Right cardiac atrium (tissue), 5 donors: Measurements from ENCODE around the gene CLEC17A. TPM values are rescaled to one million over a fixed set of nuclear protein-coding genes. Genes with fewer than 3 reads are reported as not detected.
A peak's percentile ranks its signal among the peaks of the same experiment; 100 is the strongest.
"Not testable (repeated sequence)": the region's sequence is repeated elsewhere in the genome, so short reads cannot be mapped to it uniquely, and the experiment has no call there.

Experiments
- ATAC-seq, 2 donors: fragments of 200-7000 bp; cut with Tn5 transposase; one replicate each; pipeline versions ENCODE4 v1.8.0 to v1.9.1; 2020; ENCODE audit warnings: moderate library complexity in 2 of 2, mild to moderate bottlenecking in 1 of 2
- DNase-seq, 3 donors: peaks; one replicate each; pipeline ENCODE4 v3.0.0-alpha.2; 2020
- H3K27ac ChIP-seq: one replicate; pipeline ENCODE4 v1.5.1; 2013; ENCODE audit warnings: mild to moderate bottlenecking, low read length, control low read depth, moderate library complexity
- H3K27me3 ChIP-seq: one replicate; pipeline ENCODE4 v1.6.1; 2013; ENCODE audit not compliant: control insufficient read depth, insufficient read depth
- H3K4me1 ChIP-seq: one replicate; pipeline ENCODE4 v1.6.1; 2013; ENCODE audit warnings: low read length; ENCODE audit not compliant: control insufficient read depth, insufficient read depth
- H3K4me3 ChIP-seq: one replicate; pipeline ENCODE4 v1.5.1; 2013; ENCODE audit warnings: low read length, control low read depth
- H3K9me3 ChIP-seq: one replicate; pipeline ENCODE4 v1.6.1; 2013; ENCODE audit warnings: low read length; ENCODE audit not compliant: control insufficient read depth
- WGBS: extraction: QIAGEN DNeasy Blood & Tissue Kit; methylation state at CpG from one replicate; pipeline ENCODE4 v1.1.7; 2013; 5-methylcytosine and 5-hydroxymethylcytosine counted together
- intact Hi-C, 4 donors: fragments of 100-400 bp; cut with DNase I; formaldehyde crosslinking; loops; one replicate each; pipeline versions ENCODE4 v1.11.0 to v1.14.0; 2022 to 2023
- polyA plus RNA-seq: library from polyadenylated mRNA; stranded (reverse); fragments of 200-250 nt; gene quantifications from one replicate; pipeline ENCODE4 v1.2.3, GENCODE V29; 2013
- total RNA-seq, 4 donors: library from RNA; stranded (reverse); fragmentation: NEBNext Ultra II Directional; extraction: Animal tissue kit (Norgen Biotek cat#: 25700); gene quantifications; one replicate each; pipeline ENCODE4 v1.2.1, GENCODE V29; 2021
- donor health status: healthy with polysubstance abuse.
- donor health status: DM: no; HTN: yes; CAD: no.
- donor health status: DM: no; HTN: no; CAD: no.
- donor health status: DM: no; HTN: yes; CAD: no; lungs with severe emphysema.
- donor health status: DM: yes; HTN: yes; CAD: no.

CLEC17A gene
- total and polyA plus RNA-seq, 5 donors: not detected

GRCh38 chr19:14589433-14589832, 6.5 kb downstream of the CLEC17A start:
- H3K9me3 ChIP-seq, intact Hi-C loops, H3K4me3 ChIP-seq, DNase-seq, H3K4me1 ChIP-seq, H3K27ac ChIP-seq, ATAC-seq, H3K27me3 ChIP-seq: not testable (repeated sequence)
- 66% methylated on average over 4 of the region's 4 CpGs for WGBS

- H3K9me3 ChIP-seq: no peaks in the 10 kb centered on the region
- WGBS: 81% methylated on average over 3 of the region's 3 CpGs
- no peak overlapping the region for H3K4me3 ChIP-seq
Observed at GRCh38 chr19:14595558-14595957, 12.7 kb downstream of the CLEC17A start.

DNA sequence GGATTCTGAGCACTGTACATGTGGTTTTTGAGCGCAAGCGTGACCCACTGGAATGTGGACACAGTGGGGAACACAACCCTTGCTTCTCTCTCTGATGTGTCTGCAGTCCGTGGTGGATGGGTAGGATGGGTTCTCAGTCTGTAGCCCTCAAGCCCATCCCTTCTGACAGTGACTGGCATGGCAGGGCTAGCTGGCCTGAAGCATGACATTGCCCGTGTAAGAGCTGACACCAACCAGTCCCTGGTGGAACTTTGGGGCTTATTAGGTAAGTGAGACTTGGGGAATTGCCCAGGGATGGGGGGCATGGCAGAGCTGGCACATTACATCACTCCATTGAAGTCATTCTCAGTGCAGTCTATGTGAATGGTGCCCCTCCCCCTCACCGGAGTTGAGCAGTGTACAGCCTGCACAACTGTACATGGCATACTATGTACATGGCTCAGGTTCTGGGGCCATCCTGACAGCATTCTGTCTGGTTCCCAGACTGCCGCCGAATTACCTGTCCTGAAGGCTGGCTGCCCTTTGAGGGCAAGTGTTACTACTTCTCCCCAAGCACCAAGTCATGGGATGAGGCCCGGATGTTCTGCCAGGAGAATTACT, 16.8 kb downstream of the CLEC17A start:
- intact Hi-C loops: no loop called here
- DNase-seq (no peak), ATAC-seq (no peak)
- H3K4me3 ChIP-seq: no peak overlapping the region
- H3K9me3 ChIP-seq: no peaks in the 10 kb centered on the region
- no peak overlapping the region for H3K27ac ChIP-seq
- 91% methylated on average over 8 of the region's 8 CpGs for WGBS
- H3K27me3 ChIP-seq: no peaks in the 10 kb centered on the region
- H3K4me1 ChIP-seq: no peaks in the 10 kb centered on the region

More at GRCh38 chr19:14595558-14595957, 12.7 kb downstream of the CLEC17A start:
- ATAC-seq (no peak), DNase-seq (no peak)
- intact Hi-C loops: no loop called here
- Histone ChIP-seq H3K27me3 (no peaks in the 10 kb centered on the region), H3K4me1 (no peaks in the 10 kb centered on the region), H3K27ac (no peak overlapping the region)

DNA sequence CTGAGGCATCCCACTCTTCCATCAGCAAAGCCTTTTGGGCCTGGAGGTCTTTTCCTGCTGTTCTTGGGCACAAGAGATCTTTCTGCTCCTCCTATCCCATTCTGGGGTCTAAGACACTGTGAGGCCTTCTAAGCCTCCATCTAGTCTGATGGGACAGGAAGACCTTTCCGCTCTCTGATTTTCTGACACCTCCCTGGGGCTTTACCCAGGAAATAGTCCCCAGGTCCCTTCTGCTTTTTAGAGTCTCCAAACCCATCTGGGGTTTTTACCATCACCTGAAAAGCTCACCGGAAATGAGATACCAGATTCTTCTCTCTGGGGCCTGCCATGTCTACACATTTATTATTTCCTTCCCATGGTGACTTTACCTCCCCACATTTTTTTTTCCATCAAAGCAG, 21.1 kb downstream of the CLEC17A start:
- no peak overlapping the region for H3K27ac ChIP-seq
- no peak for ATAC-seq
- intact Hi-C loops: no loop called here
- WGBS: 79% methylated on average over 2 of the region's 2 CpGs
- no peak for DNase-seq
- no peaks in the 10 kb centered on the region for H3K27me3 ChIP-seq
- no peaks in the 10 kb centered on the region for H3K9me3 ChIP-seq
- H3K4me3 ChIP-seq: no peak overlapping the region
- H3K4me1 ChIP-seq: no peaks in the 10 kb centered on the region

- no peaks in the 10 kb centered on the region for H3K9me3 ChIP-seq
- no peaks in the 10 kb centered on the region for H3K27me3 ChIP-seq
- DNase-seq: no peak
- H3K4me3 ChIP-seq: no peak overlapping the region
- intact Hi-C loops: no loop called here
- WGBS: 74% methylated on average over 9 of the region's 9 CpGs
- no peak for ATAC-seq
- H3K27ac ChIP-seq: no peak overlapping the region
- H3K4me1 ChIP-seq: no peaks in the 10 kb centered on the region
Observed at GRCh38 chr19:14606627-14607026, 23.7 kb downstream of the CLEC17A start.

DNA sequence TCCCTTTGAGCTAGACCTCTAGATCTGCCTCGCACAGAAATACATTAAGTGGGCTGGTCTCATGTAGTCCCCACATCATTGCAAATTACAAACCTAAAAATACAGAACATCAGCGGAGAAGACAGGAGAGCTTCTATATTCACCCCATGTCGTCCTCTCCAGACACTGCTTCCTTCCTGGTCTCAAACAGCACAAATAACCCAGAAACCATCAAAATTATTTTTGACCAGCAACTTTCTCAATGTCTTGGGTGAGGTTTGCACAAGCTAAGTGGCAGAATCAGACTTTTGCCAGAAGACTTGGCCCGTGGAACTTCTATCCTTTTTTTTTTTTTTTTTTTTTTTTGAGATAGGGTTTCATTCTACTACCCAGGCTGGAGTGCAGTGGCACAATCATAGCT, 28.2 kb downstream of the CLEC17A start:
- no peaks in the 10 kb centered on the region for H3K27me3 ChIP-seq
- whole genome bisulfite sequencing: 60% methylated on average over 4 of the region's 4 CpGs
- no peak for ATAC-seq

DNA sequence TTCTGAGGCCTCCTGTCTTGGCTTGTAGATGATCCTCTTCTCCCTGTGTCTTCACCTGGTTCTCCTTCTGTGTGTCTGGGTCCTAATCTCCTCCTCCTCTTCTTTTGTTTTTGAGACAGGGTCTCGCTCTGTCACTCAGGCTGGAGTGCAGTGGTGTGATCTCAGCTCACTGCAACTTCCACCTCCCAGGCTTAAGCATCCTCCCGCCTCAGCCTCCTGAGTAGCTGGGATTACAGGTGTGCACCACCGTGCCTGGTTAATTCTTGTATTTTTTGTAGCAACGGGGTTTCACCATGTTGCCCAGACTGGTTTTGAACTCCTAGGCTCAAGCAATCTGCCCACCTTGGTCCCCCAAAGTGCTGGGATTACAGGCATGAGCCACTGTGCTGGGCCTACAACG, 29.4 kb downstream of the CLEC17A start:
- H3K4me1 ChIP-seq, H3K9me3 ChIP-seq, intact Hi-C loops, H3K27me3 ChIP-seq, H3K4me3 ChIP-seq, H3K27ac ChIP-seq, ATAC-seq, DNase-seq: not testable (repeated sequence)
- WGBS: 81% methylated on average over 5 of the region's 5 CpGs

More for the DNA sequence above, 28.2 kb downstream of the CLEC17A start:
- no peak for DNase-seq
- H3K27ac ChIP-seq: no peak overlapping the region
- intact Hi-C loops: no loop called here
- no peaks in the 10 kb centered on the region for H3K4me1 ChIP-seq
- no peak overlapping the region for H3K4me3 ChIP-seq
- no peaks in the 10 kb centered on the region for H3K9me3 ChIP-seq

GRCh38 chr19:14612657-14613056, 29.8 kb downstream of the CLEC17A start:
- 81% methylated on average over 4 of the region's 4 CpGs for WGBS
- no peaks in the 10 kb centered on the region for H3K27me3 ChIP-seq
- no peak for DNase-seq
- intact Hi-C loops: no loop called here
- H3K27ac ChIP-seq: no peak overlapping the region
- no peak for ATAC-seq
- H3K9me3 ChIP-seq: no peaks in the 10 kb centered on the region
- H3K4me1 ChIP-seq: no peaks in the 10 kb centered on the region
- H3K4me3 ChIP-seq: no peak overlapping the region

DNA sequence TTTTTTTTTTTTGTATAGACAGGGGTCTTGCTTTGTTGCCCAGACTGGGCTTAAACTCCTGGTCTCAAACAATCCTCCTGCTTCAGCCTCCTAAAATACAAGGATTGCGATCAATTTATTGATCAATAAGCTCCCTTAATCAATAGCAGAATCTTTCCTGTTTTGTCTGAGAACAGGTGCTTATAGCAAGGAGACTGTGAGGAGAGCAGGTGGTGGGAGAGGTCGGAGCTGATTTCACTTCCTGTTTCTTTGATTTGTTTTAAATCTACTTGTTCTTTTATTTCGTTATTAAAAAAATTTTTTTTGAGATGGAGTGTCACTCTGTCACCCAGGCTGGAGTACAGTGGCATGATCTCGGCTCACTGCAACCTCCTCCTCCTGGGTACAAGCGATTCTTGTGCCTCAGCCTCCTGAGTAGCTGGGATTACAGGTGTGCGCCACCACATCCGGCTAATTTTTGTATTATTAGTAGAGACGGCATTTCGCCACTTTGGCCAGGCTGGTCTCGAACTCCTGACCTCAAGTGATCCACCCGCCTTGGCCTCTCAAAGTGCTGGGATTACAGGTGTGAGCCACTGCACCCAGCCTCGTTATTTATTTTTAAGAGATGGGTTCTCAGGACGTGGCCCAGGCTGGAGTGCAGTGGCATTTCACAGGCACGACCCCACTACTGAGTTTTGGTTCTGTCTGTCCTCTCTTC, 30.7 kb downstream of the CLEC17A start:
- H3K4me1 ChIP-seq, H3K9me3 ChIP-seq, DNase-seq, H3K27me3 ChIP-seq, intact Hi-C loops, H3K4me3 ChIP-seq, ATAC-seq, H3K27ac ChIP-seq: not testable (repeated sequence)
- WGBS: 70% methylated on average over 14 of the region's 14 CpGs

- intact Hi-C loops: no loop called here
- Histone ChIP-seq H3K27ac (no peak overlapping the region), H3K27me3 (no peaks in the 10 kb centered on the region), H3K9me3 (peaks cover 2% of the 10 kb centered on the region), H3K4me1 (no peaks in the 10 kb centered on the region), H3K4me3 (no peak overlapping the region)
- DNase-seq (peak in 1 of 3 donors; percentile 53), ATAC-seq (no peak)
- WGBS: 36% methylated on average over 4 of the region's 4 CpGs
Observed at GRCh38 chr19:14614099-14614412, 31.2 kb downstream of the CLEC17A start.

- H3K27ac ChIP-seq: no peak overlapping the region
- intact Hi-C loops: no loop called here
- DNase-seq (no peak), ATAC-seq (no peak)
- H3K9me3 ChIP-seq: peaks cover 2% of the 10 kb centered on the region
- 95% methylated on average over 8 of the region's 8 CpGs for WGBS
- H3K4me1 ChIP-seq: no peaks in the 10 kb centered on the region
- no peaks in the 10 kb centered on the region for H3K27me3 ChIP-seq
- no peak overlapping the region for H3K4me3 ChIP-seq
Observed at GRCh38 chr19:14615623-14616022, 32.7 kb downstream of the CLEC17A start.
